ENCODE measurements around the gene TRIM24. TPM values are rescaled to one million over a fixed set of nuclear protein-coding genes. Genes with fewer than 3 reads are reported as not detected.

TRIM24 gene
- total and polyA plus RNA-seq, 10 donors, result 5.2 to 22.3 (median 15.3) TPM

DNA sequence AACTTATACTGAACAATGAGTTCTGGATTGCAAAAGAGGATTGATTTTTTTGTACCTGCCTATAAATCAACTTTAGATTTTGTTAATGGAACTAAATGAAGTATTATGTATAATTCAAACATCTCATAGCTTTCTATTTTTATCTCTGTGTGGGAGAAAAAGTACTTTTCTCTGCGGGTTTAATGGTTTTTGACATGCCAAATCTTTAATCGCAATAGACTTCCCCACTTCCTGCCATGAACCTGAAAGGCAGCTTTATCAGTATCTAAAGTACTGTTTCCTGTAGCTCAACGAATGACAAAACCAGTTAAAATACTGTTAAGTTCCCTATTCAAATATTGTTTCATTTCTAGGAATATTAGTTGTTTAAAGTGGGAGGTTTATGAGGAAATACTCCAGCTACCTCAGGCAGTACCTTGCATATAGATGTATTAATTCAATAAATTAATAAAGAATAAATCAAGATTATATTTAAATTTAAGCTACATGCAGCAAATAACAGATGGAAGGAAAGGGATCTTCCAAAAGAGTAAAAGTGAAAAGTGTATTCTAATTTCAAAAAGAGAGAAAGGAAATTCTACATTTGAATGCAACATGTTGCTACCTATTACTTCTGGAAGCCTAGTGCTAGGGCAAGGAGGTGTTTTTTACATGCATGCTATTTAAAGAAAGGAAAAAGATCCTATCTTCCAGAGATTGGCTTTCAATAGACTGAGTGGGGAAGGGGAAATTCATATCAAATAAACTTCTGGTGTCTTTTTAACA is 165.2 kb downstream of the TRIM24 start:
- H3K9me3 ChIP-seq, result no peaks in the 10 kb centered on the region
- intact Hi-C loops (cut with DNase I; ENCODE audit: low total_unique reads), result no loop called here
- H3K36me3 ChIP-seq, result no peaks in the 10 kb centered on the region
- no peak for DNase-seq
- no peak overlapping the region for H3K4me3 ChIP-seq
- H3K27ac ChIP-seq, result no peak overlapping the region
- H3K27me3 ChIP-seq (replicated peaks in 1 of 7), result peaks cover 0 to 5% (median 0%) of the 10 kb centered on the region in 7 donors
- no peak for TF ChIP-seq POLR2A (IDR thresholded peaks at IDR 0.05)
- TF ChIP-seq, protein P1, sequence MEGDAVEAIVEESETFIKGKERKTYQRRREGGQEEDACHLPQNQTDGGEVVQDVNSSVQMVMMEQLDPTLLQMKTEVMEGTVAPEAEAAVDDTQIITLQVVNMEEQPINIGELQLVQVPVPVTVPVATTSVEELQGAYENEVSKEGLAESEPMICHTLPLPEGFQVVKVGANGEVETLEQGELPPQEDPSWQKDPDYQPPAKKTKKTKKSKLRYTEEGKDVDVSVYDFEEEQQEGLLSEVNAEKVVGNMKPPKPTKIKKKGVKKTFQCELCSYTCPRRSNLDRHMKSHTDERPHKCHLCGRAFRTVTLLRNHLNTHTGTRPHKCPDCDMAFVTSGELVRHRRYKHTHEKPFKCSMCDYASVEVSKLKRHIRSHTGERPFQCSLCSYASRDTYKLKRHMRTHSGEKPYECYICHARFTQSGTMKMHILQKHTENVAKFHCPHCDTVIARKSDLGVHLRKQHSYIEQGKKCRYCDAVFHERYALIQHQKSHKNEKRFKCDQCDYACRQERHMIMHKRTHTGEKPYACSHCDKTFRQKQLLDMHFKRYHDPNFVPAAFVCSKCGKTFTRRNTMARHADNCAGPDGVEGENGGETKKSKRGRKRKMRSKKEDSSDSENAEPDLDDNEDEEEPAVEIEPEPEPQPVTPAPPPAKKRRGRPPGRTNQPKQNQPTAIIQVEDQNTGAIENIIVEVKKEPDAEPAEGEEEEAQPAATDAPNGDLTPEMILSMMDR (IDR thresholded peaks at IDR 0.05 in 8 of 11, conservative IDR thresholded peaks at IDR 0.05 in 3 of 11), result no peak
- no peak for TF ChIP-seq POLR2AphosphoS5 (IDR thresholded peaks at IDR 0.05)
- 0 to 3% (median 1%) methylated on average over 3 of the region's 3 CpGs for WGBS, 5 donors
- peaks cover 4 to 20% (median 17%) of the 10 kb centered on the region in 6 donors for H3K4me1 ChIP-seq

DNA sequence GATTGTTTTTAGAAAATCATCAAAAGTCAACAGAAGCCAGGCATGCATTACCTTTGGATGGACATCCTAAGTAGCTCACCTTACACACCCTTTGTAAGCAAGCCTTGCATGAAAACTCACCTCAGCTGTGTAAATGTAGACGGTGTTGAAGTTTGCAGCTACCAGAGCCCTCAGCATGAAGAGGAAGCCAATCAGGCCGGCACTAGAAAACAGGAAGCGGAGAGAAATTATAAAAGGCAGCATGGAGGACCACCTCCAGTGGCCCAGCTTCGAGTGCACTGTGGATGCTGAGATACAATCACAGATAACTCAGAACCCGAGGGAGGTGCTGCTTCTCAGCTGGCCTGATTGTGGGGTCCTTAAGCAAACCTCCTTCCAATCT is 165.8 kb downstream of the TRIM24 start:
- 6 to 26% (median 14%) methylated on average over 5 of the region's 5 CpGs for WGBS, 5 donors
- no peaks in the 10 kb centered on the region for H3K36me3 ChIP-seq
- intact Hi-C loops (cut with DNase I; ENCODE audit: low total_unique reads), result no loop called here
- no peak overlapping the region for H3K27ac ChIP-seq
- TF ChIP-seq, protein P1 (IDR thresholded peaks at IDR 0.05 in 8 of 11, conservative IDR thresholded peaks at IDR 0.05 in 3 of 11), result no peak
- TF ChIP-seq POLR2A (IDR thresholded peaks at IDR 0.05) (no peak), POLR2AphosphoS5 (IDR thresholded peaks at IDR 0.05) (no peak)
- H3K4me1 ChIP-seq, result peaks cover 4 to 20% (median 17%) of the 10 kb centered on the region in 6 donors
- no peak for DNase-seq
- no peak overlapping the region for H3K4me3 ChIP-seq
- no peaks in the 10 kb centered on the region for H3K9me3 ChIP-seq
- peaks cover 0 to 5% (median 0%) of the 10 kb centered on the region in 7 donors for H3K27me3 ChIP-seq (replicated peaks in 1 of 7)

DNA sequence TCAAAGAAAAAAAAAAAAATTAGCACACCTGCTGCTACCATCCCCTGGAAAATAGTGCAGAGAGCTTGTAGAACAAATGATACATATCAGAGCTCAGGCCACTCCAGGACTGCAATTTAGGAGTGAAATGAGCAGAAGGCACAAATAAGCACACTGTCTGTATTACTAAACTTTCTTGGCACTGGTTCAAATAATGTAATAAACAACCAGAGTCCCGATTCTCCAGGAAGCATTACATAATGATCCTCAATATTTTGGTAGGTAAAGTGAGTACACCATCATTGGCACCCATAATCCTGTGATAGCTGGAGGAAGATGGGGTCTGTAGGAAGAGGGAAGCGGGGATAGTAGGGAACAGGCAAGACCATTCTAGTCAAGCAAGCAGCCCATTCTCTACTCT is 166.8 kb downstream of the TRIM24 start:
- DNase-seq, result no peak
- intact Hi-C loops (cut with DNase I; ENCODE audit: low total_unique reads), result no loop called here
- Histone ChIP-seq H3K27me3 (replicated peaks in 1 of 7) (peaks cover 0 to 5% (median 0%) of the 10 kb centered on the region in 7 donors), H3K36me3 (no peaks in the 10 kb centered on the region), H3K27ac (no peak overlapping the region), H3K4me1 (peaks cover 4 to 20% (median 17%) of the 10 kb centered on the region in 6 donors), H3K4me3 (no peak overlapping the region), H3K9me3 (no peaks in the 10 kb centered on the region)
- 54 to 65% (median 56%) methylated on average over 2 of the region's 2 CpGs for WGBS, 5 donors
- TF ChIP-seq, protein P1 (IDR thresholded peaks at IDR 0.05 in 8 of 11, conservative IDR thresholded peaks at IDR 0.05 in 3 of 11), result no peak
- TF ChIP-seq POLR2A (IDR thresholded peaks at IDR 0.05) (no peak), POLR2AphosphoS5 (IDR thresholded peaks at IDR 0.05) (no peak)

DNA sequence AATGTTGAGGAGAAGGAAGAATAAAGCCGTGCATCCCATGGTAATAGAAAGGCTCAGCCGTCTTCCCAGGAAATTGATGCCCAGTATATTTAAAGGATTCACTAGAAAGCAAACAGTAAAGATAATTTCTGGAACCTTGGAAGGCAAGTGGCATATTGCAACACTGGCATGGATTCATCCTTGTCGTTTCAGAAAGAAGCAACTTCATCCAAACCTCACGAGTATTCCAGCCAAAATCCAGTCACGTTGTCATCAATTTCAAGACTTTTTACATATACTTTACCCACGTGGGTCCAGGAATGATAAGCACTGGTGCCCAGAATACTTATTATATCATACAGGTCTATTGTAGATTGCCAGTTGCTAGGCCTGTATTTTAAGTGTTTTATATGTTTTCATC is 167.3 kb downstream of the TRIM24 start:
- no peak for DNase-seq
- intact Hi-C loops (cut with DNase I; ENCODE audit: low total_unique reads), result no loop called here
- 86 to 89% (median 87%) methylated on average over 6 of the region's 6 CpGs for WGBS, 5 donors
- Histone ChIP-seq H3K9me3 (no peaks in the 10 kb centered on the region), H3K4me3 (no peak overlapping the region), H3K27me3 (replicated peaks in 1 of 7) (peaks cover 0 to 5% (median 0%) of the 10 kb centered on the region in 7 donors), H3K4me1 (peaks cover 4 to 20% (median 17%) of the 10 kb centered on the region in 6 donors), H3K36me3 (no peaks in the 10 kb centered on the region), H3K27ac (no peak overlapping the region)
- TF ChIP-seq, protein P1 (IDR thresholded peaks at IDR 0.05 in 8 of 11, conservative IDR thresholded peaks at IDR 0.05 in 3 of 11), result no peak
- no peak for TF ChIP-seq POLR2AphosphoS5 (IDR thresholded peaks at IDR 0.05)
- TF ChIP-seq POLR2A (IDR thresholded peaks at IDR 0.05), result no peak

Measured in spleen (tissue), 11 donors.